ENCODE measurements around the gene SLC24A3. TPM values are rescaled to one million over a fixed set of nuclear protein-coding genes. Genes with fewer than 3 reads are reported as not detected.

Gene SLC24A3
- total RNA-seq, 1 donor from 2014 or later, result 0.96 TPM

DNA sequence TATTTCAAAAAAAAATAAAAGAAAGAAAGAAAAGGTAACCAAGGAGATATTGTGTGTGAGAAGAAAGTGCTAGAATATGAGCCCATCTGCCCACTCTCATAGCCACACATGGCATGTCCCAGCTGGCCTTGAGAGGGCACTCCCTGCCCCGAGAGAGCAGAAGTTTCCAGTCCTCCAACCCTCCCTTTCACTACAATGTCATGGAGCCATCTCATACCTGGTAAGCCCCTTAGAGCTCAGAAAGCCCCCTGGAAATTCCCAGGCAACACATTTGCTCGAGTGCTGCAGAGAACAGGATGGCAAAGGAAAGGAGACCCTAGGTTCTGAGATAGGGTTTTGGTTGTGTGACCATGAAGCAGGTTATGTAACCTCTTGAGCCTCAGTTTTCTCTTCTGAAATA lies 469.8 kb downstream of the SLC24A3 start:
- TF ChIP-seq, protein P1, sequence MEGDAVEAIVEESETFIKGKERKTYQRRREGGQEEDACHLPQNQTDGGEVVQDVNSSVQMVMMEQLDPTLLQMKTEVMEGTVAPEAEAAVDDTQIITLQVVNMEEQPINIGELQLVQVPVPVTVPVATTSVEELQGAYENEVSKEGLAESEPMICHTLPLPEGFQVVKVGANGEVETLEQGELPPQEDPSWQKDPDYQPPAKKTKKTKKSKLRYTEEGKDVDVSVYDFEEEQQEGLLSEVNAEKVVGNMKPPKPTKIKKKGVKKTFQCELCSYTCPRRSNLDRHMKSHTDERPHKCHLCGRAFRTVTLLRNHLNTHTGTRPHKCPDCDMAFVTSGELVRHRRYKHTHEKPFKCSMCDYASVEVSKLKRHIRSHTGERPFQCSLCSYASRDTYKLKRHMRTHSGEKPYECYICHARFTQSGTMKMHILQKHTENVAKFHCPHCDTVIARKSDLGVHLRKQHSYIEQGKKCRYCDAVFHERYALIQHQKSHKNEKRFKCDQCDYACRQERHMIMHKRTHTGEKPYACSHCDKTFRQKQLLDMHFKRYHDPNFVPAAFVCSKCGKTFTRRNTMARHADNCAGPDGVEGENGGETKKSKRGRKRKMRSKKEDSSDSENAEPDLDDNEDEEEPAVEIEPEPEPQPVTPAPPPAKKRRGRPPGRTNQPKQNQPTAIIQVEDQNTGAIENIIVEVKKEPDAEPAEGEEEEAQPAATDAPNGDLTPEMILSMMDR (IDR thresholded peaks at IDR 0.05; ENCODE audit: unreplicated experiment), result no peak
- H3K4me1 Mint-ChIP-seq (ENCODE audit: low read depth), result no peaks in the 10 kb centered on the region

DNA sequence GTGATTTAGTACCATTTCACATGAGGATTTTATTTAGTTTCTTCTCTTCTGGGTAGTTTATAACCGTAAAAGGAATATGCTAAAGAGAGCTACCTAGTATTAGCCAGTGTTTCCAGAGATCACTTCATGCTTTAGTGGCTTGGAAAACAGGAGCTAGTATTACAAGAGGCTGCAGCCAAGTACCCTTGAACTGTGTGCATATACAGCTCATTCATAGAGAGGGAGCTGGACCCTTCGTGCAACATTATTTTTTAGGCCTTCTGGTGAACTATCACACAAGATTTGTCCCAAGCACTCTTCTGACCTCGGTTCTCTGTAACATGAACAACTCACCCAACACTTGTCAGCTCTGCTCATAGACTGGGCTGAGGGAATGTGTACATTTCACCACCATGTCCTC lies 470.7 kb downstream of the SLC24A3 start:
- Mint-ChIP-seq H3K9me3 (ENCODE audit: low read depth) (peaks cover 11% of the 10 kb centered on the region), H3K4me3 (ENCODE audit: low read depth) (no peak overlapping the region), H3K27me3 (no peaks in the 10 kb centered on the region), H3K27ac (no peak overlapping the region), H3K4me1 (ENCODE audit: low read depth) (no peaks in the 10 kb centered on the region), H3K36me3 (ENCODE audit: insufficient read depth) (peaks cover 4% of the 10 kb centered on the region)
- no peak for DNase-seq (ENCODE audit: low spot score, unreplicated experiment)
- TF ChIP-seq, protein P1 (IDR thresholded peaks at IDR 0.05; ENCODE audit: unreplicated experiment), result no peak

More for the DNA sequence above, 469.8 kb downstream of the SLC24A3 start:
- DNase-seq (ENCODE audit: low spot score, unreplicated experiment), result no peak
- Mint-ChIP-seq H3K27ac (no peak overlapping the region), H3K36me3 (ENCODE audit: insufficient read depth) (peaks cover 6% of the 10 kb centered on the region), H3K9me3 (ENCODE audit: low read depth) (peaks cover 11% of the 10 kb centered on the region), H3K4me3 (ENCODE audit: low read depth) (no peak overlapping the region), H3K27me3 (no peaks in the 10 kb centered on the region)

DNA sequence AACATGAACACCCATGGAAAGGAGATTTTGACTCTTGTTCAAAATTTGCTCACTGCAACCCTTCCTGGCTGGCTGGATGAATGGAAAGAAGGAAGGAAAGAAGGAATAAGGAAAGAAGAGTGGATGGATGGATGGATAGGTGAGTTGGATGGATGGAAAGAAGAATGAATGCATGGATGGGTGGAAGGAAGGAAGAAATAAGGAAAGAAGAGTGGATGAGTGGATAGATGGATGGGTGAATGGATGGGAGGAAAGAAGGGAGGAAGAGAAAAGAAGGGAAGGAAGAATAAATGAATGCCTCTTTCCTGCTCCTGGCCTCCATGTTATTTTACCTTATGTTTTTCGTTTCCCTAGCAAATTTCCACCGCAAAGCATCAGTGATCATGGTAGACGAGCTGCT lies 471.4 kb downstream of the SLC24A3 start:
- Mint-ChIP-seq H3K9me3 (ENCODE audit: low read depth) (peaks cover 11% of the 10 kb centered on the region), H3K27me3 (no peaks in the 10 kb centered on the region), H3K36me3 (ENCODE audit: insufficient read depth) (peaks cover 4% of the 10 kb centered on the region), H3K4me1 (ENCODE audit: low read depth) (no peaks in the 10 kb centered on the region), H3K4me3 (ENCODE audit: low read depth) (no peak overlapping the region), H3K27ac (no peak overlapping the region)
- DNase-seq (ENCODE audit: low spot score, unreplicated experiment), result no peak
- TF ChIP-seq, protein P1 (IDR thresholded peaks at IDR 0.05; ENCODE audit: unreplicated experiment), result no peak

DNA sequence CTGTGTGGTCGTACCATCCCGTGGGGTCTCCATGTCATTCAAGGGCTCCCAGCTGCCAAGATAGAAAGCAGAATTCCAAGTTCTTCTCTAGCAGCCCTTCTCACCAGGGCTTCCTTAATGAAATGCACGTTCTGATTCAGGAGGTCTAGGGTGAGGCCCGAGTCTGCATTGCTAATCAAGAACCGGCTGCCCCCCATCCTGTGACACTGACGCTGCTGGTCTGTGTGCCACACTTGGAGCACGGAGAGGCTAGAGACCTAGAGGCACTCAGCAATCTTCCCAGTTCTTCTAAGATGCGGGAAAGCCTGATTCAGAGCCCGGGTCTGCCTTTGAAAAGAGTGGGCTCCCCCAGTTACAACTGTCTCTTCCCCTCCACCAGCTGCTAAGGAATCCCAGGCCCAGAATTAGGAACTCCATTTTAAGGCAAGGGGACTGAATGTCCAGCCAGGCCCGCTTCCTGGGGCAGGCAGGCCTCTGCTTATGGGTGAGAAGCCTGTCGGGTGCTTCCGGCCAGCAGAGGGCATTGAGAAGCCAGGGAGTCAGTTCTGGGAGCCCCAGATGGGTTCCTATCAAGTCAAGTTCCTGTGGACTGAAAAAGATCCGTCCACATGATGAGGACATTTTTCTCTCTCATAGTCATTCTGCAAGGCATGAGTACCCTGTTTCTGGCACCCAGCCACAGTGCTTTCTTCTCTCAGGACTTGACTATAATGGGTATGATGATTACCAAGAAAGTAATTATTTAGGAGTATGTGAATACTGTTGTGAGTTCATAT lies 475.8 kb downstream of the SLC24A3 start:
- peak; percentile 21 for DNase-seq (ENCODE audit: low spot score, unreplicated experiment)
- Mint-ChIP-seq H3K9me3 (ENCODE audit: low read depth) (peaks cover 6% of the 10 kb centered on the region), H3K36me3 (ENCODE audit: insufficient read depth) (peaks cover 2% of the 10 kb centered on the region), H3K4me1 (ENCODE audit: low read depth) (peaks cover 4% of the 10 kb centered on the region), H3K27ac (no peak overlapping the region), H3K27me3 (no peaks in the 10 kb centered on the region), H3K4me3 (ENCODE audit: low read depth) (no peak overlapping the region)
- TF ChIP-seq, protein P1 (IDR thresholded peaks at IDR 0.05; ENCODE audit: unreplicated experiment), result peak; percentile 63

DNA sequence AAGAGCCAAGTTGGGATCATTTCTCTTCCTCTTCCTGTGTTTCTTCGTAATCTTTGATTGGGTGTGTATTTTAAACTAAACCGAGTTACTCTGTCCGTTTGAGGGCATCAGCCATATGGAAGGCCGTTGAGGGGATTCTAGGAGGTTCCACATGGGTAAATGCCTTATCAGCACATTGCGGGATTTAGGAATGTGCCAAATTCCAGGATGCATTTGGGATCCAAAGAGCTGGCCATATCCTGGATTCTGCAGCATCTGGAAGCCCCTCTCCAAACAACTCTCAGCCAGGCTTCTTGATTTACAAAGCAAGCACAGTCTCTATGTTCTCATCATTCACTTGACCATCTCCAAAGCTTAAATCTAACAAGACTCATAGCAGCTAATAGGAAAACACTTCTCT lies 478.0 kb downstream of the SLC24A3 start:
- TF ChIP-seq, protein P1 (IDR thresholded peaks at IDR 0.05; ENCODE audit: unreplicated experiment), result no peak
- Mint-ChIP-seq H3K9me3 (ENCODE audit: low read depth) (peaks cover 2% of the 10 kb centered on the region), H3K4me3 (ENCODE audit: low read depth) (no peak overlapping the region), H3K27me3 (no peaks in the 10 kb centered on the region), H3K4me1 (ENCODE audit: low read depth) (peaks cover 7% of the 10 kb centered on the region), H3K27ac (no peak overlapping the region), H3K36me3 (ENCODE audit: insufficient read depth) (no peaks in the 10 kb centered on the region)
- DNase-seq (ENCODE audit: low spot score, unreplicated experiment), result no peak
